ENCODE results near the gene HLCS.
"Not testable (repeated sequence)": the region's sequence is repeated elsewhere in the genome, so short reads cannot be mapped to it uniquely, and the experiment has no call there.

HLCS gene

GRCh38 chr21:36966066-36966820 is at the start of gene HLCS:
Gene HLCS, minus strand, starts transcription at chr21:36966669. Its CDS starts 31 bp downstream, at chr21:36966638.
- DNase-seq (ENCODE audit: low read depth, low spot score), result peak; percentile 46

- DNase-seq (ENCODE audit: low read depth, low spot score), result peak; percentile 58
Measured at GRCh38 chr21:37009740-37010341, 43.4 kb upstream of the HLCS start.

- no peak for DNase-seq (ENCODE audit: low read depth, low spot score)
Measured at GRCh38 chr21:37008724-37009123, 42.3 kb upstream of the HLCS start.

- no peak for DNase-seq (ENCODE audit: low read depth, low spot score)
Measured at GRCh38 chr21:37006486-37007291, 40.2 kb upstream of the HLCS start, which contains the start of gene RIPPLY3. Gene RIPPLY3, plus strand, starts transcription at chr21:37006702. Its CDS starts 71 bp downstream, at chr21:37006773.

- DNase-seq (ENCODE audit: low read depth, low spot score), result no peak
Measured at GRCh38 chr21:37005548-37006485, 39.3 kb upstream of the HLCS start.

GRCh38 chr21:37003917-37004316 is 37.4 kb upstream of the HLCS start:
- not testable (repeated sequence) for DNase-seq (ENCODE audit: low read depth, low spot score)

- DNase-seq (ENCODE audit: low read depth, low spot score), result not testable (repeated sequence)
Measured at GRCh38 chr21:37002851-37003250, 36.4 kb upstream of the HLCS start.

GRCh38 chr21:37001441-37001840 is 35.0 kb upstream of the HLCS start:
- DNase-seq (ENCODE audit: low read depth, low spot score), result no peak

GRCh38 chr21:37000381-37000780 is 33.9 kb upstream of the HLCS start:
- no peak for DNase-seq (ENCODE audit: low read depth, low spot score)

- DNase-seq (ENCODE audit: low read depth, low spot score), result no peak
Measured at GRCh38 chr21:36999131-36999898, 32.8 kb upstream of the HLCS start.

GRCh38 chr21:36995285-36995684 is 28.8 kb upstream of the HLCS start:
- DNase-seq (ENCODE audit: low read depth, low spot score), result not testable (repeated sequence)

- no peak for DNase-seq (ENCODE audit: low read depth, low spot score)
Measured at GRCh38 chr21:36994501-36995158, 28.2 kb upstream of the HLCS start.

GRCh38 chr21:36992671-36993070 is 26.2 kb upstream of the HLCS start:
- no peak for DNase-seq (ENCODE audit: low read depth, low spot score)

- no peak for DNase-seq (ENCODE audit: low read depth, low spot score)
Measured at GRCh38 chr21:36990508-36991205, 24.2 kb upstream of the HLCS start.

GRCh38 chr21:36989699-36990507 is 23.4 kb upstream of the HLCS start:
- peak; percentile 67 for DNase-seq (ENCODE audit: low read depth, low spot score)

- not testable (repeated sequence) for DNase-seq (ENCODE audit: low read depth, low spot score)
Measured at GRCh38 chr21:36989199-36989698, 22.8 kb upstream of the HLCS start.

GRCh38 chr21:36988536-36988935 is 22.1 kb upstream of the HLCS start:
- no peak for DNase-seq (ENCODE audit: low read depth, low spot score)

- DNase-seq (ENCODE audit: low read depth, low spot score), result no peak
Measured at GRCh38 chr21:36987845-36988244, 21.4 kb upstream of the HLCS start.
